HL-60 (cell line): ENCODE results near the gene NT5C2.

ENCODE experiments used
- GABPA ChIP-seq: IDR thresholded peaks from 2 replicates; pipeline ENCODE4 v1.6.1; 2012; ENCODE audit warnings: low read depth
- POLR2AphosphoS5 ChIP-seq: IDR thresholded peaks from 2 replicates; pipeline ENCODE4 v1.6.1; 2012; ENCODE audit warnings: low read depth
- TF ChIP-seq, protein P1 (sequence below): IDR thresholded peaks from one replicate; pipeline ENCODE4 v1.5.1; 2011; ENCODE audit warnings: low read length, control low read depth, inconsistent platforms; ENCODE audit not compliant: insufficient read depth
- TF ChIP-seq, protein P2 (sequence below): IDR thresholded peaks from 2 replicates; pipeline ENCODE4 v1.6.1; 2012; ENCODE audit warnings: low read depth; ENCODE audit not compliant: insufficient replicate concordance

- TF ChIP-seq, protein P1, sequence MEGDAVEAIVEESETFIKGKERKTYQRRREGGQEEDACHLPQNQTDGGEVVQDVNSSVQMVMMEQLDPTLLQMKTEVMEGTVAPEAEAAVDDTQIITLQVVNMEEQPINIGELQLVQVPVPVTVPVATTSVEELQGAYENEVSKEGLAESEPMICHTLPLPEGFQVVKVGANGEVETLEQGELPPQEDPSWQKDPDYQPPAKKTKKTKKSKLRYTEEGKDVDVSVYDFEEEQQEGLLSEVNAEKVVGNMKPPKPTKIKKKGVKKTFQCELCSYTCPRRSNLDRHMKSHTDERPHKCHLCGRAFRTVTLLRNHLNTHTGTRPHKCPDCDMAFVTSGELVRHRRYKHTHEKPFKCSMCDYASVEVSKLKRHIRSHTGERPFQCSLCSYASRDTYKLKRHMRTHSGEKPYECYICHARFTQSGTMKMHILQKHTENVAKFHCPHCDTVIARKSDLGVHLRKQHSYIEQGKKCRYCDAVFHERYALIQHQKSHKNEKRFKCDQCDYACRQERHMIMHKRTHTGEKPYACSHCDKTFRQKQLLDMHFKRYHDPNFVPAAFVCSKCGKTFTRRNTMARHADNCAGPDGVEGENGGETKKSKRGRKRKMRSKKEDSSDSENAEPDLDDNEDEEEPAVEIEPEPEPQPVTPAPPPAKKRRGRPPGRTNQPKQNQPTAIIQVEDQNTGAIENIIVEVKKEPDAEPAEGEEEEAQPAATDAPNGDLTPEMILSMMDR, result no peak
- no peak for TF ChIP-seq POLR2AphosphoS5
- no peak for TF ChIP-seq GABPA
- TF ChIP-seq, protein P2, sequence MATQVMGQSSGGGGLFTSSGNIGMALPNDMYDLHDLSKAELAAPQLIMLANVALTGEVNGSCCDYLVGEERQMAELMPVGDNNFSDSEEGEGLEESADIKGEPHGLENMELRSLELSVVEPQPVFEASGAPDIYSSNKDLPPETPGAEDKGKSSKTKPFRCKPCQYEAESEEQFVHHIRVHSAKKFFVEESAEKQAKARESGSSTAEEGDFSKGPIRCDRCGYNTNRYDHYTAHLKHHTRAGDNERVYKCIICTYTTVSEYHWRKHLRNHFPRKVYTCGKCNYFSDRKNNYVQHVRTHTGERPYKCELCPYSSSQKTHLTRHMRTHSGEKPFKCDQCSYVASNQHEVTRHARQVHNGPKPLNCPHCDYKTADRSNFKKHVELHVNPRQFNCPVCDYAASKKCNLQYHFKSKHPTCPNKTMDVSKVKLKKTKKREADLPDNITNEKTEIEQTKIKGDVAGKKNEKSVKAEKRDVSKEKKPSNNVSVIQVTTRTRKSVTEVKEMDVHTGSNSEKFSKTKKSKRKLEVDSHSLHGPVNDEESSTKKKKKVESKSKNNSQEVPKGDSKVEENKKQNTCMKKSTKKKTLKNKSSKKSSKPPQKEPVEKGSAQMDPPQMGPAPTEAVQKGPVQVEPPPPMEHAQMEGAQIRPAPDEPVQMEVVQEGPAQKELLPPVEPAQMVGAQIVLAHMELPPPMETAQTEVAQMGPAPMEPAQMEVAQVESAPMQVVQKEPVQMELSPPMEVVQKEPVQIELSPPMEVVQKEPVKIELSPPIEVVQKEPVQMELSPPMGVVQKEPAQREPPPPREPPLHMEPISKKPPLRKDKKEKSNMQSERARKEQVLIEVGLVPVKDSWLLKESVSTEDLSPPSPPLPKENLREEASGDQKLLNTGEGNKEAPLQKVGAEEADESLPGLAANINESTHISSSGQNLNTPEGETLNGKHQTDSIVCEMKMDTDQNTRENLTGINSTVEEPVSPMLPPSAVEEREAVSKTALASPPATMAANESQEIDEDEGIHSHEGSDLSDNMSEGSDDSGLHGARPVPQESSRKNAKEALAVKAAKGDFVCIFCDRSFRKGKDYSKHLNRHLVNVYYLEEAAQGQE, result no peak
Measured at GRCh38 chr10:103145860-103146466, 47.1 kb downstream of the NT5C2 start.
